ACC112 (cell line): Measurements from ENCODE around the gene NBPF9.
"Not testable (repeated sequence)": the region's sequence is repeated elsewhere in the genome, so short reads cannot be mapped to it uniquely, and the experiment has no call there.

Experiments
- H2AFZ ChIP-seq: fragments of 200-600 bp; sonication (generic); one replicate; pipeline ENCODE4 v1.6.0; 2017; ENCODE audit warnings: antibody characterized with exemption, low read length; ENCODE audit not compliant: unreplicated experiment
- H3K27ac ChIP-seq: fragments of 200-600 bp; sonication (generic); 2 replicates; pipeline ENCODE4 v1.5.1; 2014; ENCODE audit warnings: low read depth, mild to moderate bottlenecking, antibody characterized with exemption, low read length, moderate library complexity
- H3K27me3 ChIP-seq: fragments of 200-600 bp; sonication (generic); 2 replicates; pipeline ENCODE4 v1.6.1; 2014; ENCODE audit warnings: mild to moderate bottlenecking, antibody characterized with exemption, low read length, moderate library complexity, mixed read lengths; ENCODE audit not compliant: insufficient read depth
- H3K36me3 ChIP-seq: fragments of 200-600 bp; sonication (generic); 2 replicates; pipeline ENCODE4 v1.6.1; 2016; ENCODE audit warnings: mild to moderate bottlenecking, antibody characterized with exemption, low read length, moderate library complexity, mixed read lengths; ENCODE audit not compliant: insufficient read depth
- H3K4me1 ChIP-seq: fragments of 200-600 bp; sonication (generic); one replicate; pipeline ENCODE4 v1.6.1; 2016; ENCODE audit warnings: low read length, mixed read lengths; ENCODE audit not compliant: insufficient read depth, unreplicated experiment, control insufficient read depth
- H3K4me3 ChIP-seq: fragments of 200-600 bp; sonication (generic); 2 replicates; pipeline ENCODE4 v1.5.1; 2014; ENCODE audit warnings: mild to moderate bottlenecking, low read depth, low read length
- H3K79me2 ChIP-seq: fragments of 200-600 bp; sonication (generic); one replicate; pipeline ENCODE4 v1.6.0; 2016; ENCODE audit warnings: low read length; ENCODE audit not compliant: control insufficient read depth, unreplicated experiment, insufficient read depth

NBPF9 gene

DNA sequence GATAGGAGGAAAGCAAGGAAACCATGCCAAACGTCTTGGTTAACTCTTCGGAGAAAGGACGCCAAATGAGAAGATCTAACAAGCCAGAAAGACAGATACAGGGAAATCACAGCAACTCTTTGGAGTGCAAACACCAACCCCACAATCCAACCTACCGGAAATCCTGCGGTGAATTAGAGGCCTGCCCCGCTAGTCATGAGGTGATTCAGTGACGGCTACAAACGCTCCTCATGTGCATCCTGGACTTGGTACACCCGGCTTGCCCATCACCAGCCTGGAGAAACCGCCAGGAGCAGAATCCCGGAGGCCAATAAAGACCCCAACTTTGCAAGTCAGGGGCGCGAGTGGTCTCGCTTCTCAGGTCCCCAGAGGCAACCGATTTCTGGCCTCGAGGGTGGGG, 777 bp downstream of the NBPF9 start:
- not testable (repeated sequence) for H3K79me2 ChIP-seq, H3K27ac ChIP-seq, H3K4me1 ChIP-seq, H3K27me3 ChIP-seq, H3K36me3 ChIP-seq, H2AFZ ChIP-seq
- H3K4me3 ChIP-seq = peak overlapping the region; percentile 56; the same call in 1 of the 2 replicates

DNA sequence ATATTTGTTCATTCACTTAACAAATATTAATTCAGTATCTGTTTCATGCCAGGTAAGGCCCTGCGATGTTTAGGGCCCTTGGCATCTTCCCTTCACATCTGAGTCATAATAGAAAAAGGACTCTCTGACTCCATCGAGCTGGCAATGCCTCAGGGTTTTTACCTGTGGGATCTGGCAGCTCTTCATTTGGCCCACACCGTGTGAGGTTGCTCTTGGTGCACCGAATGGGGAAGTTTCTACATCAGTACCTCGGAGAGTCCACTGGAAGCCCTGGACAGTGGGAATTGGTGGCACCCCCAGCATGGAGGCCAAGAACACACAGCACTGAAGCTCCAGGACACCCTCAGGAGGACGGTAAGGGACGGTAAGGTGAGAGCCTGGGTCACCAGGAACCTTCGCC, 5.1 kb downstream of the NBPF9 start:
- not testable (repeated sequence) for H3K36me3 ChIP-seq, H3K27me3 ChIP-seq, H3K4me3 ChIP-seq, H3K27ac ChIP-seq, H3K4me1 ChIP-seq, H2AFZ ChIP-seq, H3K79me2 ChIP-seq

DNA sequence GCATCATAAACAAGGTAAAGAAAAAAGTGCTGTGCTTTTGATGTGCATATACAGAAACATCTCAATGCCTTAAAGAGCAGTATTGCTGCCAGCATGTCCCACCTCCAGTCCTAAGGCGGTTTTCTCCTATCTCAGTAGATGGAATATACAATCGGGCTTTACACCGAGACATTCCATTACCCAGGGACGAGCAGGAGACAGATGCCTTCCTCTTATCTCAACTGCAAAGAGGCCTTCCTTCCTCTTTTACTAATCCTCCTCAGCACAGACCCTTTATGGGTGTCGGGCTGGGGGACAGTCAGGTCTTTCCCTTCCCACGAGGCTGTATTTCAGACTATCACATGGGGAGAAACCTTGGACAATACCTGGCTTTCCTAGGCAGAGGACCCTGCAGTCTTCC, 10.2 kb downstream of the NBPF9 start:
- not testable (repeated sequence) for H3K27me3 ChIP-seq, H3K27ac ChIP-seq, H3K4me3 ChIP-seq, H2AFZ ChIP-seq, H3K36me3 ChIP-seq, H3K4me1 ChIP-seq, H3K79me2 ChIP-seq

DNA sequence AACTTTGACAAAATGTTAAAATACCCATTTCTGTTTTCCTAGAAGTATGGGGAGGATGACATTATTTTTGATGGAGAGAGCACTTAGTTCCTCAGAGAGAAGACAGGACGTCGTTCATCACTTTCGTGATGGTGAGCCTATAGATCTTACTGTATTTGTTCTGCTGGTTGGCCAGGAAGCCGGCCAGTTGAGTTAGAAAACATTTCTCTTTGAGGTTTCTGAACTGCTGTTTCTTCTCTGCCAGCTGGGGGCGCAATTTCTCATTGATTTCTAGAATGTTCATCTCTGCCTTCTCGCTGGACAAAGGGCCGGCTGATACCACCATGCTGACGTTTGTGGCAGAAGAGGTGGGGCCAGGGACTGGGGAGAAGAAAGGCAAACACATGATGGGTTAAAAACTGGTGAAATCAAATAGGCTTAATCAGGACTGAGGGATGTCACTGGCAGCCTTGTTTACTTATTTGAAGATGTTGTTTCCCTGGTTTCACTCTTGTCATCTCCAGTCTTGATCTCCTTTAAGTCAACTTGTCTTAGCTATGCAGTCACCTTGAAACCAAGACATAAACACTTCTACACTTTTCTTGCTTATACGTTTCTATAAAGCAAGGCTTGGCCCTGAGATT, 27.7 kb downstream of the NBPF9 start:
- not testable (repeated sequence) for H3K27ac ChIP-seq, H3K36me3 ChIP-seq, H3K4me1 ChIP-seq, H3K27me3 ChIP-seq, H2AFZ ChIP-seq, H3K4me3 ChIP-seq, H3K79me2 ChIP-seq

GRCh38 chr1:149064611-149065010, 38.7 kb downstream of the NBPF9 start:
- not testable (repeated sequence) for H3K4me1 ChIP-seq, H2AFZ ChIP-seq, H3K79me2 ChIP-seq, H3K36me3 ChIP-seq, H3K27ac ChIP-seq, H3K4me3 ChIP-seq, H3K27me3 ChIP-seq

- H3K4me1 ChIP-seq, H3K36me3 ChIP-seq, H3K27me3 ChIP-seq, H3K4me3 ChIP-seq, H2AFZ ChIP-seq, H3K27ac ChIP-seq, H3K79me2 ChIP-seq: not testable (repeated sequence)
These were observed 60.3 kb downstream of the NBPF9 start for GRCh38 chr1:149043056-149043455.

DNA sequence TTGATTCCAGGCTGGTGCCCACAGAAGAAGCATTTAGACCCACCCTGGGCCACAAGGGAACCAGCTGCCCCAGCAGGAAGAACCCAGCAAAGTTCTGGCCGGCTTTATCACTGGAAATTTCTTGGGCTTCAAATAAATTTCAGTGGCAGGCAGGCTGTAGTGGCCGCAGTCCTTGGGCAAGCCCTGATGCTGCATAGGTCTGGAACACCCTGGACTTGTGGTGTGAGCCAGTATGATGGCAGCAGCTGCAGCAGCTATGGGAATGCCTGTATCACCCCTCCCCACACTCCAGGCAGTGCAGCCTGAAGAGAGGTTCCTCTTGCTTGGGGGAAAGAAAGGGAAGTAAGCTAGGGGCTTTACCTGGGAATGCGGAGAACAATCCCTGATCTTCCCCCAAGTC, 69.4 kb downstream of the NBPF9 start:
- H2AFZ ChIP-seq, H3K4me1 ChIP-seq, H3K36me3 ChIP-seq, H3K79me2 ChIP-seq, H3K27ac ChIP-seq, H3K27me3 ChIP-seq, H3K4me3 ChIP-seq: not testable (repeated sequence)

DNA sequence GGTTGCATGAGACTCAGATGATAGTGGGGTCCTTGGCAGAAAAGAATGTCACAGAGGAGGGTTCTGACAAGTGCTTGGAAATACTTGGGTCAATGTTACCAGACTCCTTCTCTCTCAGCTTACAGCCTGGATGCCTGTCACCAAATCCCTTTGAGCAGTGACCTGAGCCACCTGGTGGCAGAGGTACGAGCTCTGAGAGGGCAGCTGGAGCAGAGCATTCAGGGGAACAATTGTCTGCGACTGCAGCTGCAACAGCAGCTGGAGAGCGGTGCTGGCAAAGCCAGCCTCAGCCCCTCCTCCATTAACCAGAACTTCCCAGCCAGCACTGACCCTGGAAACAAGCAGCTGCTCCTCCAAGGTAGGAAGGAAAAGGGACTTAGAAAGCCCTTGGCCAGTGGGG, 79.0 kb downstream of the NBPF9 start:
- H3K27me3 ChIP-seq, H2AFZ ChIP-seq, H3K36me3 ChIP-seq, H3K4me1 ChIP-seq, H3K27ac ChIP-seq, H3K79me2 ChIP-seq, H3K4me3 ChIP-seq: not testable (repeated sequence)

- H3K27me3 ChIP-seq, H3K27ac ChIP-seq, H3K4me1 ChIP-seq, H2AFZ ChIP-seq, H3K79me2 ChIP-seq, H3K4me3 ChIP-seq, H3K36me3 ChIP-seq: not testable (repeated sequence)
These were observed 84.8 kb downstream of the NBPF9 start for GRCh38 chr1:149018577-149018976.

DNA sequence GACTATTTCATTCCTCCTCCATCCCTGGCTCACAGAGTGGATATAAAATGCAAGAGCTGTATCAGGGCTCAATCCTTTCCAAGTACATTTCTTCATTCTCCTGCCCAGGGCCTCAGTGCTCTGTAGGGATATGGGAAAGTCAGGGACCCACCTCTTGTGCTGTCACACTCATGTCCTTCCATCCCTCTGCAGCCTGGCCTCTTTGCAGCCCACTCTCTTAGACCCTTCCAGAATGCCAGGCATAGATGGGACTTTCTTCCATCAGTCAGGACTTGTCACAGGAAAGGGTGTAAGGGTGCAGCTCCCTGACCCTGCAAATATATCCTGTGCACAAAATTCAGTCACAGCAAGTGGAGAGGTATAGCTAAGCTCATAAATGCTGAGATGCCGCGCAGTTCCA, 86.7 kb downstream of the NBPF9 start:
- H3K36me3 ChIP-seq, H3K4me3 ChIP-seq, H3K27ac ChIP-seq, H3K4me1 ChIP-seq, H3K27me3 ChIP-seq, H3K79me2 ChIP-seq, H2AFZ ChIP-seq: not testable (repeated sequence)

DNA sequence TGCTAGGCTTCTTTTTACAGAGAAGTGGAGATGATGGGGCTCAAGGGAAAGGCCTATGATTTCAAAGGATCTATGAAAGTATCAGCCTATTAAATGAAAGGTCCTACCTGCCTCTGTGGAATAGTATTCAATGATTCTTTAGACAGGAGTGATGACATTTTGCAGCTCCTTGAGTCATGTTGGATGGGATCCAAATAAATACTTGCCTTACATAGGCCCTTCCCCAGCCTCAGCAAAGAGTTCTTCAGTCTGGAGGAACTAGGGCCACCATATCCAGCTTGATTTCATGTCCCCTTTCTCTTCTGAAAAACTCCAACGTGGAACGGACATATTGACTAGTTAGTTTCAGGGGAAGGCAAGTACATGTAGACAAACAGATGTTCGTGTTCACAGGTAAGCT, 87.8 kb downstream of the NBPF9 start:
- not testable (repeated sequence) for H3K36me3 ChIP-seq, H2AFZ ChIP-seq, H3K79me2 ChIP-seq, H3K27ac ChIP-seq, H3K4me3 ChIP-seq, H3K4me1 ChIP-seq, H3K27me3 ChIP-seq

GRCh38 chr1:149013513-149013912, 89.8 kb downstream of the NBPF9 start:
- H3K27ac ChIP-seq, H3K4me1 ChIP-seq, H3K36me3 ChIP-seq, H3K79me2 ChIP-seq, H2AFZ ChIP-seq, H3K4me3 ChIP-seq, H3K27me3 ChIP-seq: not testable (repeated sequence)
